Measurements from ENCODE around the gene COL17A1.

- TF ChIP-seq CTCF (IDR thresholded peaks at IDR 0.05 in 2 of 3, conservative IDR thresholded peaks at IDR 0.05 in 1 of 3; ENCODE audit: borderline replicate concordance in 1 of 3, insufficient read depth in 1 of 3, low read depth in 2 of 3, low read length in 2 of 3) (no peak), ZNF274 (IDR thresholded peaks at IDR 0.05; ENCODE audit: low read depth, low read length) (no peak), EZH2 (IDR thresholded peaks at IDR 0.05) (no peak), RAD21 (IDR thresholded peaks at IDR 0.05; ENCODE audit: low read depth) (no peak), ZFX (IDR thresholded peaks at IDR 0.05) (no peak), CEBPB (IDR thresholded peaks at IDR 0.05; ENCODE audit: low read depth) (no peak), POLR2AphosphoS5 (IDR thresholded peaks at IDR 0.05; ENCODE audit: low read depth, low read length) (no peak)
- TF ChIP-seq, protein P1, sequence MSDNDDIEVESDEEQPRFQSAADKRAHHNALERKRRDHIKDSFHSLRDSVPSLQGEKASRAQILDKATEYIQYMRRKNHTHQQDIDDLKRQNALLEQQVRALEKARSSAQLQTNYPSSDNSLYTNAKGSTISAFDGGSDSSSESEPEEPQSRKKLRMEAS (IDR thresholded peaks at IDR 0.05): no peak
- TF ChIP-seq, protein P2, sequence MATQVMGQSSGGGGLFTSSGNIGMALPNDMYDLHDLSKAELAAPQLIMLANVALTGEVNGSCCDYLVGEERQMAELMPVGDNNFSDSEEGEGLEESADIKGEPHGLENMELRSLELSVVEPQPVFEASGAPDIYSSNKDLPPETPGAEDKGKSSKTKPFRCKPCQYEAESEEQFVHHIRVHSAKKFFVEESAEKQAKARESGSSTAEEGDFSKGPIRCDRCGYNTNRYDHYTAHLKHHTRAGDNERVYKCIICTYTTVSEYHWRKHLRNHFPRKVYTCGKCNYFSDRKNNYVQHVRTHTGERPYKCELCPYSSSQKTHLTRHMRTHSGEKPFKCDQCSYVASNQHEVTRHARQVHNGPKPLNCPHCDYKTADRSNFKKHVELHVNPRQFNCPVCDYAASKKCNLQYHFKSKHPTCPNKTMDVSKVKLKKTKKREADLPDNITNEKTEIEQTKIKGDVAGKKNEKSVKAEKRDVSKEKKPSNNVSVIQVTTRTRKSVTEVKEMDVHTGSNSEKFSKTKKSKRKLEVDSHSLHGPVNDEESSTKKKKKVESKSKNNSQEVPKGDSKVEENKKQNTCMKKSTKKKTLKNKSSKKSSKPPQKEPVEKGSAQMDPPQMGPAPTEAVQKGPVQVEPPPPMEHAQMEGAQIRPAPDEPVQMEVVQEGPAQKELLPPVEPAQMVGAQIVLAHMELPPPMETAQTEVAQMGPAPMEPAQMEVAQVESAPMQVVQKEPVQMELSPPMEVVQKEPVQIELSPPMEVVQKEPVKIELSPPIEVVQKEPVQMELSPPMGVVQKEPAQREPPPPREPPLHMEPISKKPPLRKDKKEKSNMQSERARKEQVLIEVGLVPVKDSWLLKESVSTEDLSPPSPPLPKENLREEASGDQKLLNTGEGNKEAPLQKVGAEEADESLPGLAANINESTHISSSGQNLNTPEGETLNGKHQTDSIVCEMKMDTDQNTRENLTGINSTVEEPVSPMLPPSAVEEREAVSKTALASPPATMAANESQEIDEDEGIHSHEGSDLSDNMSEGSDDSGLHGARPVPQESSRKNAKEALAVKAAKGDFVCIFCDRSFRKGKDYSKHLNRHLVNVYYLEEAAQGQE (IDR thresholded peaks at IDR 0.05; ENCODE audit: low read depth): no peak
Observed at GRCh38 chr10:104028823-104029520, 56.7 kb downstream of the COL17A1 start.
